Measurements from ENCODE around the gene CCDC149.
"Not testable (repeated sequence)": the region's sequence is repeated elsewhere in the genome, so short reads cannot be mapped to it uniquely, and the experiment has no call there.

Gene CCDC149

GRCh38 chr4:24927049-24927448 lies 14.2 kb upstream of the CCDC149 start:
- ATAC-seq (ENCODE audit: low read depth): no peak

DNA sequence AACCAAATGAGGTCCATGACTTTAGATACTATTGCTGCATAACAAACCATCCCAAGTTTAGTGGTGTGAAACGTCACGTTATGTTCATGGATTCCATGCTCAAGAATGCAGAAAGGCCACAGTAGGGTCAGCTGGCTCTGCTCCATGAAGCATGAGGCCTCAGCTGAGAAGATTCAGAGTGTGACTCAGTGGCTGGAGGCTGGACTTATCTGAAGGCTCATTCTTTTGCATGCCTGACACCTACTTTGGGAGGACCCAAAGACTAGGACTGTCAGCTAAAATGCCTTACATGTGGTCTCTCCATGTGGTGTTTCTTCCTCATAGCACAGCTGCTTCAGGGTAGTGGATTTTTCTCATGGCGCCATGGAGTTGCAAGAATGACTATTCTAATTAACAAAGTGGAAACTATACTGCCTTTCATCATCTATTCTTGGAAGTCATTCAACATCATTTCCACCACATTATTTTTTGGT lies 11.5 kb upstream of the CCDC149 start:
- DNase-seq (ENCODE audit: low spot score in 2 of 2) (no peak), ATAC-seq (ENCODE audit: low read depth) (no peak)
- Mint-ChIP-seq H3K27me3 (peaks cover 9% of the 10 kb centered on the region), H3K36me3 (no peaks in the 10 kb centered on the region), H3K27ac (no peak overlapping the region), H3K4me1 (no peaks in the 10 kb centered on the region), H3K9me3 (peaks cover 2% of the 10 kb centered on the region), H3K4me3 (no peak overlapping the region)

More at GRCh38 chr4:24927049-24927448, 14.2 kb upstream of the CCDC149 start:
- no peaks in the 10 kb centered on the region for H3K36me3 Mint-ChIP-seq
- no peaks in the 10 kb centered on the region for H3K4me1 Mint-ChIP-seq
- peaks cover 2% of the 10 kb centered on the region for H3K9me3 Mint-ChIP-seq
- H3K27me3 Mint-ChIP-seq: peaks cover 9% of the 10 kb centered on the region
- no peak for DNase-seq (ENCODE audit: low spot score in 2 of 2)
- no peak overlapping the region for H3K4me3 Mint-ChIP-seq
- H3K27ac Mint-ChIP-seq: no peak overlapping the region

- Mint-ChIP-seq H3K4me3 (no peak overlapping the region), H3K9me3 (peaks cover 2% of the 10 kb centered on the region), H3K4me1 (no peaks in the 10 kb centered on the region), H3K27ac (no peak overlapping the region), H3K27me3 (peaks cover 8% of the 10 kb centered on the region), H3K36me3 (no peaks in the 10 kb centered on the region)
- ATAC-seq (ENCODE audit: low read depth): no peak
- DNase-seq (ENCODE audit: low spot score in 2 of 2): no peak
Measured at GRCh38 chr4:24923550-24923949, 10.7 kb upstream of the CCDC149 start.

GRCh38 chr4:24923002-24923401 lies 10.2 kb upstream of the CCDC149 start:
- Mint-ChIP-seq H3K27me3 (peaks cover 6% of the 10 kb centered on the region), H3K4me3 (no peak overlapping the region), H3K27ac (no peak overlapping the region), H3K36me3 (no peaks in the 10 kb centered on the region), H3K9me3 (peaks cover 2% of the 10 kb centered on the region), H3K4me1 (no peaks in the 10 kb centered on the region)
- ATAC-seq (ENCODE audit: low read depth) (no peak), DNase-seq (ENCODE audit: low spot score in 2 of 2) (no peak)

- no peaks in the 10 kb centered on the region for H3K36me3 Mint-ChIP-seq
- no peak for DNase-seq (ENCODE audit: low spot score in 2 of 2)
Measured at GRCh38 chr4:24922416-24922815, 9.6 kb upstream of the CCDC149 start.

DNA sequence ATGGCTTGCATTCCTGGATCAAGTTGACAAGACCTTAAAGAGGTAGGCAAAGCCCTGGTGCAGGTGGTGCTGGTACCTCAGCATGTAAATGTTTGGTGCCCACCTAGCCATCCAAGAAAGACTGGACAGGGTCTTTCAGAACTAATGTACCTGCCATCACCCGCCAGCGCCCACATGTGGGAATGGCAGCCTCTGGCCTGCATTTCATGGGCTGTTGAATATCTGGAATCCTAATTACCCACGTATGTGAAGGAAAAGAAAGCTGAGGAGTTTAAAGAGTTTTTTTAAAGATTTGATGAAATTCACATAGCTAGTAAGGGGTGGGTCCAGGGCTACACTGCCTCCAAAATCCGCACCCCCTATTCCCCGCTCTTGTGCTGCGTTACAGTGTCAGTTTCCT lies 8.6 kb upstream of the CCDC149 start:
- no peaks in the 10 kb centered on the region for H3K4me1 Mint-ChIP-seq
- no peak overlapping the region for H3K27ac Mint-ChIP-seq
- H3K36me3 Mint-ChIP-seq: no peaks in the 10 kb centered on the region
- H3K9me3 Mint-ChIP-seq: peaks cover 2% of the 10 kb centered on the region
- no peak overlapping the region for H3K4me3 Mint-ChIP-seq
- peaks cover 10% of the 10 kb centered on the region for H3K27me3 Mint-ChIP-seq
- no peak for ATAC-seq (ENCODE audit: low read depth)
- DNase-seq (ENCODE audit: low spot score in 2 of 2): no peak

More at GRCh38 chr4:24922416-24922815, 9.6 kb upstream of the CCDC149 start:
- no peak overlapping the region for H3K4me3 Mint-ChIP-seq
- no peak overlapping the region for H3K27ac Mint-ChIP-seq
- peaks cover under 1% of the 10 kb centered on the region for H3K9me3 Mint-ChIP-seq
- H3K4me1 Mint-ChIP-seq: no peaks in the 10 kb centered on the region
- ATAC-seq (ENCODE audit: low read depth): no peak
- H3K27me3 Mint-ChIP-seq: peaks cover 6% of the 10 kb centered on the region

DNA sequence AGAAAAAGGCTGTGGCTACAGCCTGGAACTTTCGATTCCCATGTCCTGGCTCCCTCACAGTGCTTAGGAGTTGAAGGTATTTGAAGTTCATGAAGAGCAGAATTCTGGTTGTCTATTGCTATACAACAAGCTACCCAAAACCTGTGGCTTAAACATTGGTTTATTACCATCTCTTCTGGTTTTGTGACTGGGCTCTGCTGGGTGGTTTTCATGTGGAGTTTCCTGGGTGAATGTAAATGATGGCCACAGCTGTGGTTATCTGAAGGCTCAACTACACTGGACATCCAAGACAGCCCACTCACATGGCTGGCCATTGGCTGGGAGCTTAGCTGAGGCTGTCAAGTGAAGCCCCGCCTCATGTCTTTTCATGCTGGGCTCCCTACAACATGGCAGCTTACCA lies 7.2 kb upstream of the CCDC149 start:
- DNase-seq (ENCODE audit: low spot score in 2 of 2) (no peak), ATAC-seq (ENCODE audit: low read depth) (no peak)
- Mint-ChIP-seq H3K4me1 (no peaks in the 10 kb centered on the region), H3K36me3 (no peaks in the 10 kb centered on the region), H3K9me3 (peaks cover 2% of the 10 kb centered on the region), H3K27ac (no peak overlapping the region), H3K27me3 (peaks cover 12% of the 10 kb centered on the region), H3K4me3 (no peak overlapping the region)

DNA sequence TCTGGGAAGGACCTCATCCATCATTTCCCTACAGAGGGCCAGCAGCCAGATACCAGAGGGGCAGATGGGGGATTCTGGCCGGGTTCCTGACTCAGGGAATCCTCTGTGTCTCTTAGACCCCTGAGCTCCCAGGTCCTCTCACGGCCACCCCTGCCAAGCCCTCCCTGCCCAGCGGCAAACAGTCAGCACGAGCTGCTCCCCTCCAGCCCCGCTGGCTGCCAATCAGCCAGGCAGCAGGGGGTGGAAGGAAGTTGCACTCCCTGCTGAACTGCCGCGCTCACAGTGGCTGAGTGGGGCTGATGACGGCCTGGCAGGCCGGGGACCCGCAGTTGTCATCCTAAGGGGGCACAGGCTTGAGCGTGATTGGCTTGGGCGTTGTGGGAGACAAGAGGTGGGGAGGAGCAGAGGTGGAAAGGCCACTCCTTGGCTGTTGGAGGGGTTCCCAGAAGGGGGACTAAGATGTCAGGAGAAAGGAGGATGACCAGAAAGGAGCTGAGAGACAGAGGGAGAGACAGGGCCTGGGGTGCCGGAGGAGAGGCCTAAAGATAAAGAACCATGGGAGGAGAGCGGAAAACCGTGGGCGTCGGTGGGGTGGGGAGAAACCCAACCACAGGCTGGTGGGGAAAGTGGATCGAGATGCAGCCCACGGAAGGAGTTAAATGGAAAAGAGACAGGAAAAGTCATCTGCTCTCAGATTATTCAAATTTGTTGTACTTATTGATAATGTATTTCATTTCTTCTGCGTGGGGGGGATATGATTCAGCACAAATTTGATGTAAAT lies 4.4 kb upstream of the CCDC149 start:
- no peak for ATAC-seq (ENCODE audit: low read depth)
- no peaks in the 10 kb centered on the region for H3K36me3 Mint-ChIP-seq
- no peak overlapping the region for H3K4me3 Mint-ChIP-seq
- H3K27ac Mint-ChIP-seq: no peak overlapping the region
- no peak for DNase-seq (ENCODE audit: low spot score in 2 of 2)
- H3K4me1 Mint-ChIP-seq: peaks cover 2% of the 10 kb centered on the region
- H3K9me3 Mint-ChIP-seq: peaks cover 2% of the 10 kb centered on the region
- peaks cover 13% of the 10 kb centered on the region for H3K27me3 Mint-ChIP-seq

DNA sequence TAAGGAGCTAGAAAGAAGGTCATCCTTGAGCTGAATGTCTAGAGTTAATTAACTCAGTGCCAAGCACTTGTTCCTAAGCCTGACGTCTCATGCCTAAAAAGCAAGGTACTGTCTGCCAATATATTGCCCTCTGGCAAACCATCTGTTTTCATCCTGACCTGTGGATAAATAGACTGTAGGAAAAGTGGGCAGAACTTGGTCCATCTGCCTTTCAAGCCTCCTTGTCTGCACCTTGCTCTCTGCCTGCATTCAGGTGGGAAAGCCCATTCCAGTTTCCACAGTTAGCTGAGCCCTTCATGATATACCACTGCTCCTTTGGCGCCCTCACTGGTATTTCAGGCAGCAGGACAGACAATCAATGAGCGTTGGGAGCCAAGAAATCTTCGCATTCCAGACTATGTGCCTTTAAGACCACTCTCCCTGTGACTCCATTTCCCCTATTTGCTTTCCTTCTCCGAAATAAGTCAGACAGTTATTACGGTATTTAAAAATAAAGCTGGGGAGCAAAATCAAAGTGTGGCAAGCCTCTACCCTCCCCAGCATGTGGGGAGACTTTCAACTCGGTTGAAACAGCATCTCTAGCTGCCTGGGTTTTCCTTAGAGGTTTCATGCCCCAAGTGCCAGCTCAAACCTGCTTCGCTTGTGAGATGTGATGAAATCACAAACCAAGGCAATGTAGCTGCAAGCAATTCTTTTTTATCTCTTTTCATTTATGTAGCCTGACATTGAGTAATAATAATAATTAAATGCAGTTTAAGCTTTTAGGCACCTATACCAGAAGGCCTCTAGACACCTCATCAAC lies 2.5 kb upstream of the CCDC149 start:
- Mint-ChIP-seq H3K27me3 (peaks cover 19% of the 10 kb centered on the region), H3K9me3 (peaks cover 3% of the 10 kb centered on the region), H3K36me3 (no peaks in the 10 kb centered on the region), H3K4me1 (peaks cover 2% of the 10 kb centered on the region), H3K4me3 (no peak overlapping the region), H3K27ac (no peak overlapping the region)
- DNase-seq (ENCODE audit: low spot score in 2 of 2) (no peak), ATAC-seq (ENCODE audit: low read depth) (no peak)

DNA sequence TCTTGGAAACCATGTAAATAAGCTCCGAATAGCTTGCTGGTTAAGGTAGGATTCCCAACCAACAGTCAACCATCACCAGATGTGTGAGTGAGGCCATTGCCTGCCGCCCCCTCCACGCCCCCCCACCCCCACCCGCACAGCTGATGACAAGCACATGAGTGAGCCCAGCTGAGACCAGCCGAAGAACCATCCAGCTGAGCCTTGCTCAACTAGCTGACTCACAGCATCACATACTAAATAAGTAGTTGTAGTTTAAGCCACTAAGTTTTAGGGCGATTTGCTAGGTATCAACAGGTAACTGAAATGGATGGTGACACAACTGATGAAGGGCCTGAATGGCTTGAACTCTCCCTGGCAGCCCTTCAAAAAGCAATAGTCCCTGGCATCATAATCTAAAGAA lies 1.6 kb upstream of the CCDC149 start:
- Mint-ChIP-seq H3K27me3 (peaks cover 21% of the 10 kb centered on the region), H3K36me3 (no peaks in the 10 kb centered on the region), H3K9me3 (peaks cover 7% of the 10 kb centered on the region), H3K27ac (no peak overlapping the region), H3K4me3 (no peak overlapping the region), H3K4me1 (peaks cover 2% of the 10 kb centered on the region)
- ATAC-seq (ENCODE audit: low read depth) (no peak), DNase-seq (ENCODE audit: low spot score in 2 of 2) (no peak)

DNA sequence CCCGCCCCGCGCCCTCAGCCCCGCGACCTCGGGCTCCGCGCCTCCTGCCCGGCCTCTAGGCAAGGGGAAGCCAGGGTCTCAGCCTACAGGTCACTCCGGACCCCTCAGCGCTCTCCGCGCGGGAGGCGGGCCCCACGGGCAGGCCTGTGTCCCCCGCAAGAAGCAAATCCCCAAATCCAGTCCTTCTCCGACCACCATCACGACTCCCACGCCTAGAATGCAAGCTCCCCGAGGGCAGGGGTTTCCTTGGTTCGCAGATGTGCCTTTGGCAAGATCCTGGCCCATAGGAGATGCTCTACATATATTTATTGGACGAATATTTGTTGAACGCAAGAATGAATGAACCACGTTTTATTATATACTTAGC lies 260 bp upstream of the CCDC149 start:
- Mint-ChIP-seq H3K27ac (no peak overlapping the region), H3K4me3 (peak overlapping the region; percentile 33), H3K36me3 (no peaks in the 10 kb centered on the region), H3K27me3 (peaks cover 21% of the 10 kb centered on the region), H3K9me3 (peaks cover 7% of the 10 kb centered on the region), H3K4me1 (peaks cover 2% of the 10 kb centered on the region)
- ATAC-seq (ENCODE audit: low read depth) (no peak), DNase-seq (ENCODE audit: low spot score in 2 of 2) (no peak)

DNA sequence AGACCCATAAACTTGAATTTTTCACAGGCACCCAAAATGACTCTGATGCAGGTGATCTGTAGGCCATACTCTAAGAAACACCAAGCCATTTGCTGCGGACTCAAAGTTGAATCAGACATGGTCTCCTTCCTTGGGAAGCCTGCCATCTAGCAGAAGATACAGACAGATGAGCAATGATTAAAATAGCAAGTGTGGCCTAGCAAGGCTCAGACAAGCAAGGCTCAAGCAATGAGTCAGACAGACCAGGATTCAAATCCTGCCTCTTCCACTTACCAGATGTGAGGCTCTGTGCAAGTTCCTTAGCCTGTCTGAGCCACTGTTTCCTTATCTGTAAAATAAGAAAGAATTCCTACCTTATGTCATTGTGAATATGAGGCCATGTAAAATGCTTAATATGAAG lies 2.3 kb downstream of the CCDC149 start:
- Mint-ChIP-seq H3K36me3 (no peaks in the 10 kb centered on the region), H3K4me1 (peaks cover 2% of the 10 kb centered on the region), H3K27me3 (peaks cover 17% of the 10 kb centered on the region), H3K4me3 (no peak overlapping the region), H3K27ac (no peak overlapping the region), H3K9me3 (peaks cover 6% of the 10 kb centered on the region)
- ATAC-seq (ENCODE audit: low read depth) (no peak), DNase-seq (ENCODE audit: low spot score in 2 of 2) (no peak)

DNA sequence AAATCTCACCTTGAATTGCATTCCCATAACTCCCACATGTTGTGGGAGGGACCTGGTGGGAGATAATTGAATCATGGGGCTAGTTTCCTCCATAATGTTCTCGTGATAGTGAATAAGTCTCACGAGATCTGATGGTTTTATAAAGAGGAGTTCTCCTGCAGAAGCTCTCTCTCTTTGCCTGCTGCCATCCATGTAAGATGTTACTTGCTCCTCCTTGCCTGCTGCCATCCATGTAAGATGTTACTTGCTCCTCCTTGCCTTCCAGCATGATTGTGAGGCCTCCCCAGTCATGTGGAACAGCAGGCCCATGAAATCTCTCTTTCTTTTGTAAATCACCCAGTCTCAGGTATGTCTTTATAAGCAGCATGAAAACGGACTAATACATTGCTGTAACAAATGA lies 3.2 kb downstream of the CCDC149 start:
- not testable (repeated sequence) for H3K27ac Mint-ChIP-seq; DNase-seq (ENCODE audit: low spot score in 2 of 2); H3K4me1 Mint-ChIP-seq; H3K9me3 Mint-ChIP-seq; H3K36me3 Mint-ChIP-seq; H3K4me3 Mint-ChIP-seq; ATAC-seq (ENCODE audit: low read depth)
- peaks cover 15% of the 10 kb centered on the region for H3K27me3 Mint-ChIP-seq

DNA sequence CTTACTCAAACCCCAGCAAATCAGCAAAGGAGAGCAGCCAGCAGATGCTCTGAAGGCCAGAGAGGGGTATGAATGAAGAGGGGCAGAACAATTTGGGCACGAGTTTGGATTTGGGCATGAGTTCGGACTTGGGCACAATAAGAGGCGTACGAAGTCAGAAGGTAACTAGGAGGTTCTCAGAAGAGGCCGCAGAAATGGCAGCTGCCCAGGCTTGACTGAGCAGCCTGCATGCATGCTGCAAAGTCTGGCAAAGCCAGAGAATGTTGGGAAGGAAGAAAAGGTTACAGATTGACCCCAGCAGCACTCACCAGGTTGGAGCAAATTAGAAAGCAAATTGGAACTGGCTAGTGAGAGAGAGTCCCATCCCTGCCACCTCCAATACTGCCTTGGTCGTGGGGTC lies 15.2 kb downstream of the CCDC149 start:
- H3K27ac Mint-ChIP-seq: no peak overlapping the region
- peaks cover 2% of the 10 kb centered on the region for H3K9me3 Mint-ChIP-seq
- H3K4me3 Mint-ChIP-seq: no peak overlapping the region
- DNase-seq (ENCODE audit: low spot score in 2 of 2) (no peak), ATAC-seq (ENCODE audit: low read depth) (no peak)
- no peaks in the 10 kb centered on the region for H3K36me3 Mint-ChIP-seq
- H3K27me3 Mint-ChIP-seq: no peaks in the 10 kb centered on the region
- no peaks in the 10 kb centered on the region for H3K4me1 Mint-ChIP-seq

Measured in memory B cell (primary cell).